Endothelial cell of umbilical vein (primary cell): ENCODE data around the gene PLCG2. TPM values are rescaled to one million over a fixed set of nuclear protein-coding genes. Genes with fewer than 3 reads are reported as not detected.

ENCODE experiments used
- BruUV-seq: library from RNA; stranded (reverse); fragments of 400-500 nt; replicated peaks from 2 replicates; lab custom pipeline; 2021; lab: Mats Ljungman, UMichigan
- CTCF ChIA-PET: fragments of 300-600, 350-600 bp; sonication (Branson Sonifier 250); formaldehyde crosslinking; loops from one replicate; lab custom pipeline; 2021; ENCODE audit warnings: antibody characterized with exemption, inconsistent platforms; lab: Charles Lee
- POLR2A ChIA-PET: fragments of 300-600, 350-600 bp; sonication (Branson Sonifier 250); formaldehyde crosslinking; loops from one replicate; lab custom pipeline; 2021; ENCODE audit warnings: antibody characterized with exemption, inconsistent platforms; lab: Charles Lee
- DNase-seq: peaks from one replicate; pipeline ENCODE4 v3.0.0-alpha.2; 2011; ENCODE audit warnings: low read depth, low spot score
- FAIRE-seq: peaks from 2 replicates; lab custom pipeline; 2011; peaks lifted over from hg19 to GRCh38; lab: Jason Lieb, UNC
- H2AFZ ChIP-seq: 2 replicates; pipeline ENCODE4 v1.6.0; 2012; ENCODE audit warnings: low read depth, low read length, control low read depth, inconsistent platforms
- H3K27ac ChIP-seq: 2 replicates; pipeline ENCODE4 v1.5.1; 2011; ENCODE audit warnings: low read depth, mild to moderate bottlenecking, control low read depth, low read length, moderate library complexity; ENCODE audit not compliant: insufficient read depth
- H3K27me3 ChIP-seq, 2 experiments: 2 replicates each; pipeline versions ENCODE4 v1.6.0 to v1.6.1; 2011; ENCODE audit warnings: low read length in 2 of 2, mixed read lengths in 1 of 2; ENCODE audit not compliant: control insufficient read depth in 2 of 2, insufficient read depth in 2 of 2
- H3K36me3 ChIP-seq, 2 experiments: 2 replicates in 1 of 2; 3 replicates in 1 of 2; pipeline ENCODE4 v1.5.1; 2011; ENCODE audit warnings: low read length in 2 of 2, mild to moderate bottlenecking in 1 of 2, moderate library complexity in 1 of 2; ENCODE audit not compliant: control insufficient read depth in 2 of 2, insufficient read depth in 2 of 2; ENCODE audit errors: extremely low read depth in 1 of 2
- H3K4me1 ChIP-seq: 3 replicates; pipeline ENCODE4 v1.5.1; 2011; ENCODE audit warnings: mild to moderate bottlenecking, low read length; ENCODE audit not compliant: control insufficient read depth, insufficient read depth; ENCODE audit errors: extremely low read depth
- H3K4me2 ChIP-seq: 2 replicates; pipeline ENCODE4 v1.6.1; 2011; ENCODE audit warnings: low read length, control low read depth, mixed read lengths; ENCODE audit not compliant: insufficient read depth
- H3K4me3 ChIP-seq, 3 experiments: fragments of 200-600 bp in 1 of 3; sonication (generic), shearing (Covaris generic) in 1 of 3; replicated peaks in 1 of 3; 2 replicates each; pipeline ENCODE4 v1.5.1; 2011 to 2016; ENCODE audit warnings: control low read depth in 3 of 3, low read length in 3 of 3, mild to moderate bottlenecking in 2 of 3, inconsistent platforms in 1 of 3, low read depth in 1 of 3, moderate library complexity in 1 of 3; ENCODE audit not compliant: insufficient read depth in 1 of 3
- H3K79me2 ChIP-seq: 2 replicates; pipeline ENCODE4 v1.6.0; 2012; ENCODE audit warnings: low read length, inconsistent platforms; ENCODE audit not compliant: control insufficient read depth, insufficient read depth
- H3K9ac ChIP-seq: replicated peaks from 2 replicates; pipeline ENCODE3; 2011; ENCODE audit warnings: low read length, control low read depth; ENCODE audit not compliant: insufficient read depth; ENCODE audit errors: extremely low read depth
- H3K9me1 ChIP-seq: replicated peaks from 3 replicates; pipeline ENCODE4 v1.6.0; 2011; ENCODE audit warnings: mild to moderate bottlenecking, low read length; ENCODE audit not compliant: control insufficient read depth, insufficient read depth; ENCODE audit errors: extremely low read depth
- H3K9me3 ChIP-seq: replicated peaks from 2 replicates; pipeline ENCODE4 v1.5.1; 2012; ENCODE audit warnings: low read length, inconsistent platforms; ENCODE audit not compliant: control insufficient read depth, insufficient read depth
- H4K20me1 ChIP-seq: replicated peaks from 2 replicates; pipeline ENCODE3; 2011; ENCODE audit warnings: mild to moderate bottlenecking, low read length; ENCODE audit not compliant: control insufficient read depth, insufficient read depth; ENCODE audit errors: extremely low read depth
- CTCF ChIP-seq, 2 donors: IDR thresholded peaks; 1 replicate in 1 of 2; 2 replicates in 1 of 2; pipeline ENCODE4 v1.5.1; 2011; ENCODE audit warnings: low read length in 2 of 2, mild to moderate bottlenecking in 2 of 2, moderate library complexity in 2 of 2, control low read depth in 1 of 2, inconsistent platforms in 1 of 2, low read depth in 1 of 2; ENCODE audit not compliant: insufficient read depth in 1 of 2; ENCODE audit errors: extremely low read depth in 1 of 2
- EZH2 ChIP-seq: IDR thresholded peaks from 2 replicates; pipeline ENCODE4 v1.6.1; 2012; ENCODE audit warnings: borderline replicate concordance, low read depth, mild to moderate bottlenecking, moderate library complexity, low read length, inconsistent platforms; ENCODE audit not compliant: severe bottlenecking
- FOS ChIP-seq: IDR thresholded peaks from 2 replicates; pipeline ENCODE4 v1.6.1; 2011; ENCODE audit warnings: mild to moderate bottlenecking, low read length, moderate library complexity, borderline replicate concordance; ENCODE audit not compliant: insufficient read depth
- GATA2 ChIP-seq: IDR thresholded peaks from 2 replicates; pipeline ENCODE4 v1.7.0; 2011; ENCODE audit warnings: low read depth, mild to moderate bottlenecking, moderate library complexity, mixed read lengths, low read length; ENCODE audit not compliant: insufficient read length, insufficient read depth
- JUN ChIP-seq: IDR thresholded peaks from 2 replicates; pipeline ENCODE4 v1.6.1; 2011; ENCODE audit warnings: borderline replicate concordance, low read depth; ENCODE audit not compliant: insufficient read length, insufficient read depth
- MAX ChIP-seq: IDR thresholded peaks from 2 replicates; pipeline ENCODE4 v1.6.1; 2011; ENCODE audit not compliant: insufficient read depth, insufficient read length
- MYC ChIP-seq: IDR thresholded peaks from one replicate; pipeline ENCODE4 v1.6.1; 2011; ENCODE audit warnings: mild to moderate bottlenecking, low read depth, low read length
- POLR2A ChIP-seq: IDR thresholded peaks from 2 replicates; pipeline ENCODE4 v1.6.1; 2012; ENCODE audit warnings: low read depth, mild to moderate bottlenecking, control low read depth, low read length
- POLR2AphosphoS5 ChIP-seq: IDR thresholded peaks from 2 replicates; pipeline ENCODE4 v1.6.1; 2012; ENCODE audit warnings: low read depth, mild to moderate bottlenecking, control low read depth, low read length, moderate library complexity; ENCODE audit not compliant: insufficient read depth
- dilution Hi-C: fragments of 300-500 bp; cut with MboI; formaldehyde crosslinking; loops from one replicate; pipeline ENCODE4 v1.15.0; 2019; ENCODE audit warnings: low sequenced_read_pairs; ENCODE audit not compliant: extremely low pct_ligation_motif_present
- intact Hi-C: fragments of 100-400 bp; cut with micrococcal nuclease; formaldehyde crosslinking; loops from one replicate; pipeline ENCODE4 v1.10.0; 2022
- polyA plus RNA-seq, 4 experiments: library from polyadenylated mRNA; depleted of rRNA in 3 of 4; stranded (reverse) in 3 of 4; unstranded in 1 of 4; fragments of >200 nt; gene quantifications; 2 replicates each; pipeline versions ENCODE4 v1.2.1 to v1.2.3, GENCODE V29; 2011 to 2012; ENCODE audit warnings: missing spikeins in 1 of 4
- total RNA-seq: library from RNA; stranded (reverse); gene quantifications from 2 replicates; pipeline ENCODE4 v1.2.3, GENCODE V29; 2021

PLCG2 gene
- total and polyA plus RNA-seq, 2 donors (not counting 3 experiments of a cell fraction or from before 2014, with no cell fraction given), result 10.8 to 13.6 TPM

- TF ChIP-seq MAX (no peak), CTCF (IDR thresholded peaks at IDR 0.05; ENCODE audit: extremely low read depth in 1 of 2, insufficient read depth in 1 of 2, low read depth in 1 of 2, low read length in 2 of 2) (no peak), GATA2 (no peak), POLR2AphosphoS5 (no peak), FOS (no peak), EZH2 (no peak), JUN (no peak), POLR2A (no peak), MYC (no peak)
- no peak overlapping the region for H2AFZ ChIP-seq
- FAIRE-seq (no peak), DNase-seq (no peak)
- H4K20me1 ChIP-seq, result no peaks in the 10 kb centered on the region
- no peaks in the 10 kb centered on the region for H3K9me3 ChIP-seq
- H3K4me2 ChIP-seq, result no peak overlapping the region
- H3K9ac ChIP-seq, result no peak overlapping the region
- H3K4me3 ChIP-seq, result no peak overlapping the region
- intact Hi-C loops (no loop called here), dilution Hi-C loops (no loop called here)
- BruUV-seq, result no TSS peak
- POLR2A ChIA-PET, result no interaction called here
- no peak overlapping the region for H3K27ac ChIP-seq
- H3K36me3 ChIP-seq, result no peaks in the 10 kb centered on the region
- H3K27me3 ChIP-seq, result peaks cover 0 to 2% of the 10 kb centered on the region in 2 experiments
- H3K9me1 ChIP-seq, result no peaks in the 10 kb centered on the region
- no peaks in the 10 kb centered on the region for H3K4me1 ChIP-seq
- CTCF ChIA-PET, result no interaction called here
- H3K79me2 ChIP-seq, result no peaks in the 10 kb centered on the region
Measured at GRCh38 chr16:81964808-81965207, 185.7 kb downstream of the PLCG2 start.
